Natural killer cell (primary cell): ENCODE measurements around the gene GIPC2. TPM values are rescaled to one million over a fixed set of nuclear protein-coding genes. Genes with fewer than 3 reads are reported as not detected.
"Not testable (repeated sequence)": the region's sequence is repeated elsewhere in the genome, so short reads cannot be mapped to it uniquely, and the experiment has no call there.

Experiments
- ATAC-seq, 3 donors: fragments of 150-1000 bp in 2 of 3; fragments of 200-7000 bp in 1 of 3; cut with Tn5 transposase; 1 replicate in 1 of 3; 2 replicates in 2 of 3; pipeline ENCODE4 v1.10.0; 2021; ENCODE audit warnings: mild to moderate bottlenecking in 2 of 3, moderate library complexity in 2 of 3
- DNase-seq, 2 donors: peaks; one replicate each; pipeline versions ENCODE4 v3.0.0 to v3.0.0-alpha.2; 2013 to 2021; ENCODE audit warnings: mixed read lengths in 1 of 2
- H3K27ac ChIP-seq: one replicate; pipeline ENCODE4 v1.5.1; 2013; ENCODE audit warnings: mild to moderate bottlenecking, low read length
- H3K27me3 ChIP-seq: one replicate; pipeline ENCODE4 v1.6.1; 2013; ENCODE audit warnings: low read length; ENCODE audit not compliant: control insufficient read depth, insufficient read depth
- H3K36me3 ChIP-seq: one replicate; pipeline ENCODE4 v1.6.1; 2013; ENCODE audit warnings: low read length; ENCODE audit not compliant: control insufficient read depth, insufficient read depth
- H3K4me1 ChIP-seq: one replicate; pipeline ENCODE4 v1.6.1; 2013; ENCODE audit warnings: low read length; ENCODE audit not compliant: control insufficient read depth, insufficient read depth
- H3K4me3 ChIP-seq: one replicate; pipeline ENCODE4 v1.5.1; 2013; ENCODE audit warnings: low read length
- H3K9me3 ChIP-seq: one replicate; pipeline ENCODE4 v1.6.1; 2013; ENCODE audit warnings: low read length; ENCODE audit not compliant: control insufficient read depth, insufficient read depth
- H3K27ac Mint-ChIP-seq, 2 donors: one replicate each; pipeline ENCODE4 v1.8.0; 2022; ENCODE audit warnings: mild to moderate bottlenecking in 2 of 2, mixed read lengths in 2 of 2, moderate library complexity in 1 of 2
- H3K27me3 Mint-ChIP-seq, 2 donors: one replicate each; pipeline ENCODE4 v1.8.0; 2022; ENCODE audit warnings: low read depth in 2 of 2, mixed read lengths in 2 of 2
- H3K36me3 Mint-ChIP-seq: one replicate; pipeline ENCODE4 v1.8.0; 2022; ENCODE audit warnings: mixed read lengths
- H3K4me1 Mint-ChIP-seq, 2 donors: one replicate each; pipeline ENCODE4 v1.8.0; 2022; ENCODE audit warnings: mixed read lengths in 2 of 2
- H3K4me3 Mint-ChIP-seq: one replicate; pipeline ENCODE4 v1.8.0; 2022; ENCODE audit warnings: mild to moderate bottlenecking, moderate library complexity, mixed read lengths
- H3K9me3 Mint-ChIP-seq, 2 donors: one replicate each; pipeline ENCODE4 v1.8.0; 2022; ENCODE audit warnings: mixed read lengths in 2 of 2
- CTCF ChIP-seq: fragments of 200-600 bp; IDR thresholded peaks from one replicate; pipeline ENCODE4 v1.8.0; 2022; ENCODE audit warnings: antibody characterized with exemption
- WGBS: methylation state at CpG from one replicate; pipeline ENCODE4 v1.1.7; 2013; ENCODE audit warnings: missing lambda C conversion rate; ENCODE audit not compliant: insufficient coverage; 5-methylcytosine and 5-hydroxymethylcytosine counted together
- intact Hi-C: fragments of 100-400 bp; cut with micrococcal nuclease; formaldehyde crosslinking; loops from one replicate; pipeline ENCODE4 v1.14.2; 2022
- total RNA-seq, 4 donors: library from RNA; stranded (reverse); fragments of 120-200 nt in 1 of 4; gene quantifications; one replicate each; pipeline versions ENCODE4 v1.2.3 to v1.2.4, GENCODE V29; 2013 to 2022

GIPC2 gene
- total RNA-seq, 3 donors from 2014 or later (not counting 1 experiment from before 2014, with no cell fraction given), result not detected

GRCh38 chr1:78113156-78113916 lies 67.6 kb downstream of the GIPC2 start:
- ATAC-seq (no peak), DNase-seq (no peak)
- WGBS, result 93% methylated on average over 6 of the region's 6 CpGs
- H3K4me1 ChIP-seq, result no peaks in the 10 kb centered on the region
- no peaks in the 10 kb centered on the region for H3K9me3 Mint-ChIP-seq
- no peaks in the 10 kb centered on the region for H3K27me3 ChIP-seq
- H3K27ac ChIP-seq, result no peak overlapping the region
- no peak for TF ChIP-seq CTCF
- no peaks in the 10 kb centered on the region for H3K9me3 ChIP-seq
- H3K4me3 Mint-ChIP-seq, result no peak overlapping the region
- H3K36me3 Mint-ChIP-seq, result no peaks in the 10 kb centered on the region
- intact Hi-C loops, result loop anchor here (5.0 to 10.0 kb wide), 2 partner anchors 966 to 1779 kb away; no protein-coding TSS in a partner anchor
- no peak overlapping the region for H3K27ac Mint-ChIP-seq
- H3K4me3 ChIP-seq, result no peak overlapping the region
- H3K4me1 Mint-ChIP-seq, result no peaks in the 10 kb centered on the region
- H3K27me3 Mint-ChIP-seq, result peaks cover 0 to 3% of the 10 kb centered on the region in 2 donors
- no peaks in the 10 kb centered on the region for H3K36me3 ChIP-seq

- Histone ChIP-seq H3K4me3 (no peak overlapping the region), H3K4me1 (no peaks in the 10 kb centered on the region), H3K36me3 (no peaks in the 10 kb centered on the region), H3K27me3 (no peaks in the 10 kb centered on the region), H3K27ac (no peak overlapping the region), H3K9me3 (no peaks in the 10 kb centered on the region)
- ATAC-seq, result peak; percentile 75 to 92 (median 88)
- peaks cover 0 to 3% of the 10 kb centered on the region in 2 donors for H3K27me3 Mint-ChIP-seq
- intact Hi-C loops, result loop anchor here (5.0 to 10.0 kb wide), 2 partner anchors 967 to 1779 kb away; no protein-coding TSS in a partner anchor
- no peaks in the 10 kb centered on the region for H3K4me1 Mint-ChIP-seq
- no peaks in the 10 kb centered on the region for H3K36me3 Mint-ChIP-seq
- WGBS, result 84% methylated on average over 9 of the region's 9 CpGs
- TF ChIP-seq CTCF, result peak; percentile 72
- no peak overlapping the region for H3K4me3 Mint-ChIP-seq
- H3K27ac Mint-ChIP-seq, result no peak overlapping the region
- peak in 1 of 2 donors; percentile 80 for DNase-seq
- no peaks in the 10 kb centered on the region for H3K9me3 Mint-ChIP-seq
Observed at GRCh38 chr1:78114034-78114956, 68.5 kb downstream of the GIPC2 start.

GRCh38 chr1:78120485-78120884 lies 74.7 kb downstream of the GIPC2 start:
- H3K4me3 Mint-ChIP-seq, H3K27me3 ChIP-seq, ATAC-seq, H3K4me1 ChIP-seq, H3K4me3 ChIP-seq, intact Hi-C loops, H3K36me3 ChIP-seq, H3K27me3 Mint-ChIP-seq, H3K36me3 Mint-ChIP-seq, H3K9me3 Mint-ChIP-seq, H3K27ac Mint-ChIP-seq, H3K27ac ChIP-seq, H3K9me3 ChIP-seq, DNase-seq, H3K4me1 Mint-ChIP-seq: not testable (repeated sequence)
- WGBS, result 86% methylated on average over 6 of the region's 6 CpGs

GRCh38 chr1:78121710-78122109 lies 75.9 kb downstream of the GIPC2 start:
- no peaks in the 10 kb centered on the region for H3K4me1 Mint-ChIP-seq
- Histone ChIP-seq H3K27me3 (no peaks in the 10 kb centered on the region), H3K36me3 (no peaks in the 10 kb centered on the region), H3K9me3 (no peaks in the 10 kb centered on the region), H3K4me1 (no peaks in the 10 kb centered on the region), H3K4me3 (no peak overlapping the region), H3K27ac (no peak overlapping the region)
- intact Hi-C loops, result no loop called here
- WGBS, result 77% methylated on average over 2 of the region's 2 CpGs
- ATAC-seq (no peak), DNase-seq (no peak)
- H3K27me3 Mint-ChIP-seq, result no peaks in the 10 kb centered on the region
- H3K27ac Mint-ChIP-seq, result no peak overlapping the region
- no peak overlapping the region for H3K4me3 Mint-ChIP-seq
- TF ChIP-seq CTCF, result no peak
- no peaks in the 10 kb centered on the region for H3K36me3 Mint-ChIP-seq
- H3K9me3 Mint-ChIP-seq, result no peaks in the 10 kb centered on the region
